AG04450 (cell line): ENCODE results near the gene HOXB5. TPM values are rescaled to one million over a fixed set of nuclear protein-coding genes. Genes with fewer than 3 reads are reported as not detected.

ENCODE experiments used
- CTCF ChIA-PET: fragments of 300-600, 350-600 bp; formaldehyde crosslinking; extraction: SDS; loops from one replicate; lab custom pipeline; 2022; ENCODE audit warnings: antibody characterized with exemption, inconsistent platforms; lab: Charles Lee
- POLR2A ChIA-PET: fragments of 350-600 bp; formaldehyde crosslinking; extraction: SDS; loops from one replicate; lab custom pipeline; 2021; ENCODE audit warnings: antibody characterized with exemption, inconsistent platforms; lab: Yijun Ruan, JAX
- DNase-seq: peaks from one replicate; pipeline ENCODE4 v3.0.0-alpha.2; 2011; ENCODE audit warnings: low read depth, low spot score
- H3K27ac ChIP-seq: one replicate; pipeline ENCODE4 v1.5.1; 2012; ENCODE audit warnings: low read depth, low read length, control low read depth
- H3K27me3 ChIP-seq: one replicate; pipeline ENCODE4 v1.6.0; 2012; ENCODE audit warnings: low read length; ENCODE audit not compliant: control insufficient read depth, insufficient read depth
- H3K4me3 ChIP-seq: 2 replicates; pipeline ENCODE4 v1.5.1; 2011; ENCODE audit warnings: mild to moderate bottlenecking, low read depth, low read length, control low read depth
- H3K9me3 ChIP-seq: 2 replicates; pipeline ENCODE4 v1.5.1; 2012; ENCODE audit warnings: low read length; ENCODE audit not compliant: control insufficient read depth, insufficient read depth
- CTCF ChIP-seq: IDR thresholded peaks from 2 replicates; pipeline ENCODE4 v1.5.1; 2011; ENCODE audit warnings: low read depth, low read length, control low read depth, inconsistent platforms
- polyA plus RNA-seq: library from polyadenylated mRNA; depleted of rRNA; stranded (reverse); fragments of >200 nt; gene quantifications from 2 replicates; pipeline ENCODE4 v1.2.3, GENCODE V29; 2011

HOXB5 gene
- polyA plus RNA-seq, 1 experiment = 9.4 TPM

GRCh38 chr17:48556229-48556575 is 37.4 kb downstream of the HOXB5 start:
- Histone ChIP-seq H3K9me3 (no peaks in the 10 kb centered on the region; the same call in 1 of the 2 replicates), H3K27ac (peak overlapping the region; percentile 88), H3K27me3 (no peaks in the 10 kb centered on the region), H3K4me3 (peak overlapping the region; percentile 56)
- ChIA-PET POLR2A (interaction anchor here (0.7 to 4.9 kb wide), 11 partner anchors 7 to 69 kb away, joined by 3 to 40 read pairs (median 4); no protein-coding TSS in a partner anchor), CTCF (interaction anchor here (0.5 to 1.8 kb wide), 3 partner anchors 37 to 538 kb away, joined by 3 to 8 read pairs (median 4); partner anchors contain the start of gene HOXB5)
- TF ChIP-seq CTCF = no peak
- DNase-seq = no peak

- Histone ChIP-seq H3K27me3 (no peaks in the 10 kb centered on the region), H3K4me3 (peak overlapping the region; percentile 63), H3K9me3 (no peaks in the 10 kb centered on the region; the same call in 1 of the 2 replicates), H3K27ac (peak overlapping the region; percentile 90)
- DNase-seq = peak; percentile 94
- ChIA-PET CTCF (interaction anchor here (0.5 to 1.8 kb wide), 4 partner anchors 38 to 538 kb away, joined by 3 to 8 read pairs (median 5); partner anchors contain the start of gene HOXB5), POLR2A (interaction anchor here (0.7 to 4.9 kb wide), 9 partner anchors 7 to 72 kb away, joined by 3 to 40 read pairs (median 4); no protein-coding TSS in a partner anchor)
- TF ChIP-seq CTCF = no peak
Measured at GRCh38 chr17:48555258-48556228, 38.0 kb downstream of the HOXB5 start.

GRCh38 chr17:48554412-48555257 is 38.9 kb downstream of the HOXB5 start:
- no peak for TF ChIP-seq CTCF
- POLR2A ChIA-PET = interaction anchor here (0.9 to 4.9 kb wide), 4 partner anchors 12 to 71 kb away, joined by 4 to 40 read pairs (median 9); no protein-coding TSS in a partner anchor
- Histone ChIP-seq H3K4me3 (peak overlapping the region; percentile 63), H3K9me3 (no peaks in the 10 kb centered on the region; the same call in 1 of the 2 replicates), H3K27me3 (no peaks in the 10 kb centered on the region), H3K27ac (peak overlapping the region; percentile 90)
- no peak for DNase-seq
- CTCF ChIA-PET = interaction anchor here (0.6 to 1.8 kb wide), 2 partner anchors 39 to 49 kb away, joined by 3 to 8 read pairs; partner anchors contain the start of gene HOXB5

GRCh38 chr17:48553826-48554225 is 39.8 kb downstream of the HOXB5 start:
- DNase-seq = no peak
- peak overlapping the region; percentile 63 for H3K4me3 ChIP-seq

More at GRCh38 chr17:48553826-48554225, 39.8 kb downstream of the HOXB5 start:
- POLR2A ChIA-PET = interaction anchor here (4.9 kb wide), 1 partner anchor 16 kb away, joined by 40 read pairs; no protein-coding TSS in a partner anchor
- Histone ChIP-seq H3K9me3 (no peaks in the 10 kb centered on the region; the same call in 1 of the 2 replicates), H3K27ac (peak overlapping the region; percentile 90), H3K27me3 (no peaks in the 10 kb centered on the region)
- TF ChIP-seq CTCF = no peak
- CTCF ChIA-PET = no interaction called here
